Kidney (tissue), 14 donors: Measurements from ENCODE around the gene SEMA3C. TPM values are rescaled to one million over a fixed set of nuclear protein-coding genes. Genes with fewer than 3 reads are reported as not detected.

Source experiments
- DNase-seq, 5 donors: peaks; one replicate each; pipeline ENCODE4 v3.0.0-alpha.2; 2013 to 2020
- FAIRE-seq: peaks from 2 replicates; lab custom pipeline; 2012; peaks lifted over from hg19 to GRCh38; lab: Jason Lieb, UNC
- H3K27ac ChIP-seq, 2 donors: one replicate each; pipeline ENCODE4 v1.7.0; 2013; ENCODE audit warnings: low read depth in 2 of 2, low read length in 2 of 2, inconsistent platforms in 1 of 2
- H3K27me3 ChIP-seq: one replicate; pipeline ENCODE4 v1.7.1; 2013; ENCODE audit warnings: low read length, inconsistent platforms; ENCODE audit not compliant: control insufficient read depth, insufficient read depth
- H3K36me3 ChIP-seq, 3 donors: one replicate each; pipeline versions ENCODE4 v1.7.0 to v1.7.1; 2013; ENCODE audit warnings: low read length in 3 of 3, control low read depth in 1 of 3, inconsistent platforms in 1 of 3; ENCODE audit not compliant: insufficient read depth in 3 of 3, control insufficient read depth in 2 of 3
- H3K4me1 ChIP-seq, 3 donors: one replicate each; pipeline versions ENCODE4 v1.7.0 to v1.7.1; 2013; ENCODE audit warnings: low read length in 3 of 3, inconsistent platforms in 1 of 3, low read depth in 1 of 3; ENCODE audit not compliant: control insufficient read depth in 2 of 3, insufficient read depth in 2 of 3
- H3K4me3 ChIP-seq, 3 donors: one replicate each; pipeline versions ENCODE4 v1.7.0 to v1.8.1; 2013; ENCODE audit warnings: low read length in 3 of 3, control low read depth in 1 of 3, inconsistent platforms in 1 of 3
- H3K9ac ChIP-seq, 3 donors: one replicate each; pipeline versions ENCODE4 v1.7.0 to v1.7.1; 2013; ENCODE audit warnings: low read length in 3 of 3, control low read depth in 1 of 3, inconsistent platforms in 1 of 3
- H3K9me3 ChIP-seq, 3 donors: one replicate each; pipeline versions ENCODE4 v1.7.0 to v1.7.1; 2013; ENCODE audit warnings: low read length in 3 of 3, control low read depth in 1 of 3, inconsistent platforms in 1 of 3; ENCODE audit not compliant: control insufficient read depth in 2 of 3, insufficient read depth in 1 of 3
- intact Hi-C: fragments of 100-400 bp; cut with DNase I; formaldehyde crosslinking; loops from one replicate; pipeline ENCODE4 v1.11.1; 2022
- polyA plus RNA-seq: library from polyadenylated mRNA; stranded (reverse); fragments of 350-450 nt; fragmentation: Illumina TruSeq; extraction: RNeasy Lipid Tissue Mini Kit (QIAGEN cat#74804); gene quantifications from one replicate; pipeline ENCODE4 v1.2.3, GENCODE V29; 2014; ENCODE audit warnings: low read depth, low replicate concordance; ENCODE audit not compliant: insufficient read depth
- total RNA-seq: library from RNA; stranded (reverse); fragmentation: NEBNext Ultra II Directional; extraction: Animal tissue kit (Norgen Biotek cat#: 25700); gene quantifications from one replicate; pipeline ENCODE4 v1.2.1, GENCODE V29; 2021
- TF ChIP-seq, protein P1 (sequence below): IDR thresholded peaks from 3 replicates; pipeline ENCODE4 v1.5.1; 2012; ENCODE audit warnings: mild to moderate bottlenecking, moderate library complexity, borderline replicate concordance; ENCODE audit not compliant: insufficient read depth; ENCODE audit errors: extremely low read depth
- donor health status: control.
- donor health status: control.
- donor health status: control.
- donor health status: control.
- donor health status: control.
- donor health status: DM: yes; HTN: yes; CAD: no.
- donor health status: Normal renal cell carcinoma (clear cell type).

The SEMA3C gene
- total and polyA plus RNA-seq, 2 donors from 2014 or later = 3.9 to 17.2 TPM

GRCh38 chr7:80763289-80763688 lies 155.6 kb downstream of the SEMA3C start:
- intact Hi-C loops = no loop called here
- DNase-seq (no peak), FAIRE-seq (no peak)
- Histone ChIP-seq H3K9ac (no peak overlapping the region), H3K27ac (no peak overlapping the region), H3K4me3 (no peak overlapping the region), H3K36me3 (no peaks in the 10 kb centered on the region), H3K9me3 (no peaks in the 10 kb centered on the region), H3K27me3 (no peaks in the 10 kb centered on the region), H3K4me1 (no peaks in the 10 kb centered on the region)
- TF ChIP-seq, protein P1, sequence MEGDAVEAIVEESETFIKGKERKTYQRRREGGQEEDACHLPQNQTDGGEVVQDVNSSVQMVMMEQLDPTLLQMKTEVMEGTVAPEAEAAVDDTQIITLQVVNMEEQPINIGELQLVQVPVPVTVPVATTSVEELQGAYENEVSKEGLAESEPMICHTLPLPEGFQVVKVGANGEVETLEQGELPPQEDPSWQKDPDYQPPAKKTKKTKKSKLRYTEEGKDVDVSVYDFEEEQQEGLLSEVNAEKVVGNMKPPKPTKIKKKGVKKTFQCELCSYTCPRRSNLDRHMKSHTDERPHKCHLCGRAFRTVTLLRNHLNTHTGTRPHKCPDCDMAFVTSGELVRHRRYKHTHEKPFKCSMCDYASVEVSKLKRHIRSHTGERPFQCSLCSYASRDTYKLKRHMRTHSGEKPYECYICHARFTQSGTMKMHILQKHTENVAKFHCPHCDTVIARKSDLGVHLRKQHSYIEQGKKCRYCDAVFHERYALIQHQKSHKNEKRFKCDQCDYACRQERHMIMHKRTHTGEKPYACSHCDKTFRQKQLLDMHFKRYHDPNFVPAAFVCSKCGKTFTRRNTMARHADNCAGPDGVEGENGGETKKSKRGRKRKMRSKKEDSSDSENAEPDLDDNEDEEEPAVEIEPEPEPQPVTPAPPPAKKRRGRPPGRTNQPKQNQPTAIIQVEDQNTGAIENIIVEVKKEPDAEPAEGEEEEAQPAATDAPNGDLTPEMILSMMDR = no peak

- DNase-seq = peak in 2 of 5 donors; percentile 41 to 43
- intact Hi-C loops = no loop called here
- TF ChIP-seq, protein P1 = no peak
- Histone ChIP-seq H3K4me1 (no peaks in the 10 kb centered on the region), H3K27ac (no peak overlapping the region), H3K27me3 (no peaks in the 10 kb centered on the region), H3K4me3 (no peak overlapping the region), H3K9me3 (no peaks in the 10 kb centered on the region), H3K36me3 (no peaks in the 10 kb centered on the region), H3K9ac (no peak overlapping the region)
- no peak for FAIRE-seq
Observed at GRCh38 chr7:80760292-80760691, 158.6 kb downstream of the SEMA3C start.

GRCh38 chr7:80752954-80753690 lies 165.7 kb downstream of the SEMA3C start:
- FAIRE-seq = no peak
- intact Hi-C loops = no loop called here
- DNase-seq = no peak
- Histone ChIP-seq H3K9ac (no peak overlapping the region), H3K36me3 (no peaks in the 10 kb centered on the region), H3K9me3 (no peaks in the 10 kb centered on the region), H3K27me3 (no peaks in the 10 kb centered on the region), H3K27ac (no peak overlapping the region), H3K4me3 (no peak overlapping the region), H3K4me1 (no peaks in the 10 kb centered on the region)
- TF ChIP-seq, protein P1 = no peak
